C4-2B (cell line): ENCODE data around the gene TMEM242.
"Not testable (repeated sequence)": the region's sequence is repeated elsewhere in the genome, so short reads cannot be mapped to it uniquely, and the experiment has no call there.

Experiments
- H3K27ac ChIP-seq: fragments of 450-650 bp; 2 replicates; pipeline ENCODE4 v1.5.1; 2017
- CTCF ChIP-seq: fragments of 450-650 bp; conservative IDR thresholded peaks from 2 replicates; pipeline ENCODE4 v1.5.1; 2017; ENCODE audit warnings: mild to moderate bottlenecking
- ZFX ChIP-seq: fragments of 450-650 bp; IDR thresholded peaks from 2 replicates; pipeline ENCODE4 v1.6.1; 2017

The TMEM242 gene

GRCh38 chr6:157358287-157358686 is 35.0 kb upstream of the TMEM242 start:
- no peak overlapping the region for H3K27ac ChIP-seq
- no peak for TF ChIP-seq CTCF
- TF ChIP-seq ZFX, result no peak

- no peak overlapping the region for H3K27ac ChIP-seq
- no peak for TF ChIP-seq ZFX
- no peak for TF ChIP-seq CTCF
Measured at GRCh38 chr6:157346373-157346772, 23.1 kb upstream of the TMEM242 start.

GRCh38 chr6:157343732-157344131 is 20.4 kb upstream of the TMEM242 start:
- no peak overlapping the region for H3K27ac ChIP-seq
- TF ChIP-seq CTCF, result no peak
- no peak for TF ChIP-seq ZFX

- no peak overlapping the region for H3K27ac ChIP-seq
- TF ChIP-seq ZFX, result no peak
- no peak; the same call in 1 of the 2 replicates for TF ChIP-seq CTCF
Measured at GRCh38 chr6:157339432-157339831, 16.1 kb upstream of the TMEM242 start.

- no peak overlapping the region for H3K27ac ChIP-seq
- TF ChIP-seq CTCF (no peak), ZFX (no peak)
Measured at GRCh38 chr6:157337751-157338150, 14.4 kb upstream of the TMEM242 start.

GRCh38 chr6:157337276-157337675 is 14.0 kb upstream of the TMEM242 start:
- H3K27ac ChIP-seq, result not testable (repeated sequence)

GRCh38 chr6:157335829-157336228 is 12.5 kb upstream of the TMEM242 start:
- no peak overlapping the region for H3K27ac ChIP-seq
- TF ChIP-seq CTCF (no peak), ZFX (no peak)

GRCh38 chr6:157333956-157334355 is 10.6 kb upstream of the TMEM242 start:
- no peak overlapping the region for H3K27ac ChIP-seq
- TF ChIP-seq CTCF (no peak), ZFX (no peak)
